Transverse colon (tissue), 4 donors: ENCODE results near the gene BTLA.
"Not testable (repeated sequence)": the region's sequence is repeated elsewhere in the genome, so short reads cannot be mapped to it uniquely, and the experiment has no call there.

Experiments
- EP300 ChIP-seq: sonication (generic); formaldehyde crosslinking; IDR thresholded peaks from one replicate; pipeline ENCODE4 v1.6.1; 2017; ENCODE audit warnings: antibody characterized with exemption, low read depth
- POLR2A ChIP-seq: fragments of 450-650 bp; IDR thresholded peaks from one replicate; pipeline ENCODE4 v1.6.1; 2016; ENCODE audit warnings: antibody characterized with exemption, mild to moderate bottlenecking, moderate library complexity
- POLR2AphosphoS5 ChIP-seq, 3 donors: sonication (generic); formaldehyde crosslinking; IDR thresholded peaks; one replicate each; pipeline ENCODE4 v1.6.1; 2016; ENCODE audit warnings: antibody characterized with exemption in 3 of 3
- TF ChIP-seq, protein P1 (sequence below), 5 experiments: fragments of 200-600 bp in 3 of 5; fragments of 450-650 bp in 2 of 5; sonication (generic) in 3 of 5; IDR thresholded peaks; 1 replicate in 2 of 5; 2 replicates in 3 of 5; pipeline ENCODE4 v1.5.1; 2016 to 2017; ENCODE audit warnings: antibody characterized with exemption in 5 of 5, inconsistent platforms in 3 of 5, mild to moderate bottlenecking in 2 of 5, moderate library complexity in 1 of 5

DNA sequence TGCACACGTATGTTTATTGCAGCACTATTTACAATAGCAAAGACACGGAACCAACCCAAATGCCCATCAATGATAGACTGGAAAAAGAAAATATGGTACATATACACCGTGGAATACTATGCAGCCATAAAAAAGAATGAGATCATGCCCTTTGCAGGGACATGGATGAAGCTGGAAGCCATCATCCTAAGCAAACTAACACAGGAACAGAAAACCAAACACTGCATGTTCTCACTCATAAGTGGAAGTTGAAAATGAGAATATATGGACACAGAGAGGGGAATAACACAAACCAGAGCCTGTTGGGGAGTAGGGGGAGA is 4.9 kb downstream of the BTLA start:
- not testable (repeated sequence) for TF ChIP-seq EP300; POLR2A; POLR2AphosphoS5 (IDR thresholded peaks at IDR 0.05)
- TF ChIP-seq, protein P1, sequence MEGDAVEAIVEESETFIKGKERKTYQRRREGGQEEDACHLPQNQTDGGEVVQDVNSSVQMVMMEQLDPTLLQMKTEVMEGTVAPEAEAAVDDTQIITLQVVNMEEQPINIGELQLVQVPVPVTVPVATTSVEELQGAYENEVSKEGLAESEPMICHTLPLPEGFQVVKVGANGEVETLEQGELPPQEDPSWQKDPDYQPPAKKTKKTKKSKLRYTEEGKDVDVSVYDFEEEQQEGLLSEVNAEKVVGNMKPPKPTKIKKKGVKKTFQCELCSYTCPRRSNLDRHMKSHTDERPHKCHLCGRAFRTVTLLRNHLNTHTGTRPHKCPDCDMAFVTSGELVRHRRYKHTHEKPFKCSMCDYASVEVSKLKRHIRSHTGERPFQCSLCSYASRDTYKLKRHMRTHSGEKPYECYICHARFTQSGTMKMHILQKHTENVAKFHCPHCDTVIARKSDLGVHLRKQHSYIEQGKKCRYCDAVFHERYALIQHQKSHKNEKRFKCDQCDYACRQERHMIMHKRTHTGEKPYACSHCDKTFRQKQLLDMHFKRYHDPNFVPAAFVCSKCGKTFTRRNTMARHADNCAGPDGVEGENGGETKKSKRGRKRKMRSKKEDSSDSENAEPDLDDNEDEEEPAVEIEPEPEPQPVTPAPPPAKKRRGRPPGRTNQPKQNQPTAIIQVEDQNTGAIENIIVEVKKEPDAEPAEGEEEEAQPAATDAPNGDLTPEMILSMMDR (IDR thresholded peaks at IDR 0.05) = not testable (repeated sequence)
